Measurements from ENCODE around the gene C1orf21.
A peak's percentile ranks its signal among the peaks of the same experiment; 100 is the strongest.

Gene C1orf21

DNA sequence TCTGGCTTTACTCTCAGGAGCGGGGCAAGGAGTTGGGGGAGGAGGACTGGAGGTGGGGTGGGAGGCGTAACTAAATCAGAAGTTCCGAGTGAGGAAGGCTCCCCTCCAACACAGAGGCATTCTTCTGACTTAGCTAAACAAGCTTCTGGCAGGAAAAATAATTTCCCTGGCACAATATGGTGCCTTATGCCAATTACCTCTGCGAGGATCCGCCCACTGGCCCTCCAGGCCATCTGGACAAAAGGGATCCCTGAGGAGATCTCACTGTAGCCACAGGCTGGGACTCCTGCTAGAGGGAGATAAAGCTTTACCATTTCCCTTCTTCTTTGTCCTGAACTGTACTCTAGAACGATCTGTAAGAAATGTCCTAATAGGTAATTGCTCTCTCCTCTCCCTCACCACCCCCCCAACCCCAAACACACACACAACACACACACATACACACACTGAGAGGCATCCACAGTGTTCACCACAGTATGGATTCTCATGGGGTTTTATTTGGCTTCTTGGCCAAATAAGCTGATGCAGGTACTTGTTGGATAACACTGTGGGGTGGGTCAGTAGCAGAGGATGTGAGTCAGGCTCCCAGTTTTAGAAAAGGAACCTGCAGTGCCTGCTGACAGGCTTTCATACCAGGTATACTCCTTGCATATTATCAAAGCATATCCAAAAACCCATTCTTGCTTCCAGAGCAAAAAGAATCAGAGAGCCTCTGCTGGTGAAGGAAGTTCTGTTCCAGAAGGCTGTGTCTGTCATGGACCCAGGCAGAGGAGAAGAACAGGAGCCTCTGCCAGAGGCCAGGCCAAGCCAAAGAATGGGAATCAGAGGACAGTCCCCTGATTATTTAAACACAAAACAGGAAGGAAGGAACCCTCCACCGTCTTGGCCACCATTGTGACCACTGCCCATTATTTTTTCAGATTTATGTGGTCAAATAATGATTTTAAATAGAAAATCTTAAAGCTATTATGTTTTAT, 169.1 kb downstream of the C1orf21 start:
- DNase-seq (ENCODE audit: low read depth, low spot score), result no peak

DNA sequence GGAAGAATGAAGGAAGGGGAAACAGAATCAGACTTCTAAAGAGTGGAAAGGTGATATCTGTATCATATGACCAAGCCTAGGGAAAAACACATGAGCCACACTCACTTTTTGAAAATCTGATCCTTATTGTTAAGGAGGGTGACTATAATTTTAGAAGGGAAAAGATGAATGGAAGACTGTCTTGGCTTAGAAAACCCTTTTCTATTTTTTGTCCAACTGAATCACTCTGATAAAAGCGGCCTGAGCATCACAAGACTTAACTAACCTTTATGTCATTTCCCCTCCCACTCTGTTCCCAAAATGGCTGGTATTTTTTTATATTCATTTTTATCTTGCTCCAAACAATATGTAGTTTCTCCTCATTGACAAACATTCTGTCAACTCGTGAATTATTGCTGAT, 169.8 kb downstream of the C1orf21 start:
- DNase-seq (ENCODE audit: low read depth, low spot score), result no peak

- DNase-seq (ENCODE audit: low read depth, low spot score), result no peak
These were observed 170.9 kb downstream of the C1orf21 start for GRCh38 chr1:184557423-184558347.

- no peak for DNase-seq (ENCODE audit: low read depth, low spot score)
These were observed 171.9 kb downstream of the C1orf21 start for GRCh38 chr1:184558691-184559090.

DNA sequence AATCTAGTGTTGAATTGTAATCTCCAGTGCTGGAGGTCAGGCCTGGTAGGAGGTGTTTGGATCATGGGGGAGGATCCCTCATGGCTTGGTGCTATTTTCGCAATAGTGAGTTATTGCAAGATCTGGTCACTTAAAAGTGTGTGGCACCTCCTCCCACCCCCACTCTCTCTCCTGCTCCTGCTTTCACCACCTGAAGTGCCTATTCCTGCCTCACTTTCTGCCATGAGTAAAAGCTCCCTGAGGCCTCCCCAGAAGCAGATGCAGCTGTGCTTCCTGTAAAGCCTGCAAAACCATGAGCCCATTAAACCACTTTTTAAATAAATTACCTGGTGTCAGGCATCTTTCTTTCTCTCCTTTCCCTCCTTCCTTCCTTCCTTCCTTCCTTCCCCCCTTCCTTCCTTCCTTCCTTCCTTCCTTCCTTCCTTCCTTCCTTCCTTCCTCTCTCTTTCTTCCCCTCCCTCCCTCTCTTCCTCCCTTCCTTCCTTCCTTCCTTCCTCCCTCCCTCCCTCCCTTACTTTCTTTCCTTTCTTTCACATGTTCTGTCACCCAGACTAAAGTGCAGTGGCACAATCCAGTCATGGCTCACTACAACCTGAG, 172.4 kb downstream of the C1orf21 start:
- DNase-seq (ENCODE audit: low read depth, low spot score), result no peak

- no peak for DNase-seq (ENCODE audit: low read depth, low spot score)
These were observed 176.0 kb downstream of the C1orf21 start for GRCh38 chr1:184562806-184563205.

DNA sequence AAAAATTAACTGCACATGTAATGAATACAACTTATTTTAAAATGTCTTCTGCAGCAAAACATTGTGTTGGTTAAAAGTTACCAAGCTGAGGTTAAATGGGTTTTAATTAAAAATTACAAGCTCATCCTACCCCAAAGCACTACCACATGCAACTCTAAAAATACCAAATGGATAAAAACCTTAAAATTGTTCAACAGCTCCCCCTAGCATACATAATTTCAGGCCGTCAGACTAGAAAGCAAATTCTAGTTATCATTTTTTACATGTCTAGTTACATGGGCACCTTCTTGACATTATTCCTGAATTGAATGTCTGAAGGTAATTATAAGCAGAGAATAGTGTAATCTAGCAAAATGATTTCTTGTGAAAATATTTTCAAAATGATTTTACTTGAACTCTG, 176.5 kb downstream of the C1orf21 start:
- peak; percentile 45 for DNase-seq (ENCODE audit: low read depth, low spot score)

- peak; percentile 10 for DNase-seq (ENCODE audit: low read depth, low spot score)
These were observed 180.2 kb downstream of the C1orf21 start for GRCh38 chr1:184567009-184567408.

DNA sequence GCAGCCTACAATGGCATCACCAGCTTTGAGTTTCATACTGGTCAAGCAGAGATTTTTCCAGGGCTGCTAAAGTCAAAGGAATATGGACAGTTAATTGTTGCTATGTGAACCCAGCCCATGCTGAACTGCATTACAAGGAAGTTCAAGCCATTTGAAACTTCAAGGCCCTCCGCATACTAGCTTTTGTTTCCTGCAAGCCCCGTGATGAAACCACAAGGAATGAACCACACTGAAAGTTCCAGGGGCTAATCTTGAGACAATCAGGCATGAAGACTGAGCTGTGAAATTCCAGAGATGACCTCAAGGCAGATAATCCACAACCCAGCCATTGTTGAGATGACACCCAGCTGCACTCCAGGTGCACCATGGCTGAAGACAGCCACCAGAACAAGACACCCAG, 180.8 kb downstream of the C1orf21 start:
- peak; percentile 82 for DNase-seq (ENCODE audit: low read depth, low spot score)

- DNase-seq (ENCODE audit: low read depth, low spot score), result no peak
These were observed 181.3 kb downstream of the C1orf21 start for GRCh38 chr1:184568148-184568547.

DNA sequence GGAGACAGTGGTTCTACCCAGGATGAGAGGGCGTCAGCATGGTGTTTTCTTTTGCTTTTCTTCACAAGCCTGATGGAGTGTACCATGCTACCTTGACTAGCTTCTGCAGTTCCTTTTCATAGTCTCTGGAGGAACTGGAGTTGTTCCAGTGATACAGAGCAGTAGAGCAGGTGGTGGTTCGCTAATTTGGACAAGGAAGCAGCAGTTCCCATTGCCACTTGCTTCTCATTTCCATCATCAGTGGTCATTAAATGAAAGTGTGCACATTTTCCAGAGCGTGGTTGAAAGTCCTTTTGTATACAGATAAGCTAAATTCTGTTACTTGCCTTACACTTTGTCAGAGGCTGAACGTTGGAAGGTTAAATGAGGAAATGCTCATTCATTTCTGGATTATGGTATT, 182.3 kb downstream of the C1orf21 start:
- DNase-seq (ENCODE audit: low read depth, low spot score), result no peak

GRCh38 chr1:184574588-184574987, 187.8 kb downstream of the C1orf21 start:
- peak; percentile 10 for DNase-seq (ENCODE audit: low read depth, low spot score)

DNA sequence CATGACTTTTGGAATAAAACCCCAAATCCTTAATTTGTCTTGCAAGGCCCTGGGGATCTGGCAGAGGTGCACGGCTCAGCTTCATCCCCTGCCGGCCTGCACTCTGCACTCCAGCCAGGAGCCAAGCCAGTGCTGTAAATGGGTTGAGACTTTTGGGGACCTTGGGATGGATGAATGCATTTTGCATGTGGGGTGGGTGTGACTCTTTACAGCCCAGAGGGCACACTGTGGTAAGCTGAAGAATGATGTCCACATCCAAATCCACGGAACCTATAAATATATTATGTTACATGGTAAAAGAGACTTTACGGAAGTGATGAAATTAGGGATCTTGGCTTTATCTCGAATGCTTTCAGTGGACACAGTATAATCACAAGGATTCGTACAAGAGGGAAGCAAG, 190.0 kb downstream of the C1orf21 start:
- DNase-seq (ENCODE audit: low read depth, low spot score), result no peak

- no peak for DNase-seq (ENCODE audit: low read depth, low spot score)
These were observed 190.5 kb downstream of the C1orf21 start for GRCh38 chr1:184577319-184577718.

DNA sequence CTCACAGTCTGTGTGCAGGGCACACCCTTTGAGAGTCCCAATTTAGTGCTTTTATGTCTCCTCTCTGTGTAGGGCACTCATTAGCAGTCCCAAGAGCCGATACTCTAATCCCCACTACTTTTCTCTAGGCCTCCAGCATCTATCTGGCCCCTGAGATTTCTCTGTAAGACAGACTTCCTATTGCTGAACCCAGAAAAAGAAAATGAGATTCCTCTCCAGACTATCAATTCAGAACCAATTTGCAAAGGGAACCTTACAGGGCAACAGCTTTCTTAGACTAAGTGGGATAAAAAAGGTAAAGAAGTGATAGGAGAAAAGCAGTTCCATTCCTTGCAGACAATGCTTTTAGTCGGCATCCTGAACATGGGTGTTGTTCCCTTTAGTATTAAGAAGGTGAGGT, 195.6 kb downstream of the C1orf21 start:
- DNase-seq (ENCODE audit: low read depth, low spot score), result no peak

GRCh38 chr1:184583849-184584248, 197.0 kb downstream of the C1orf21 start:
- DNase-seq (ENCODE audit: low read depth, low spot score), result no peak

DNA sequence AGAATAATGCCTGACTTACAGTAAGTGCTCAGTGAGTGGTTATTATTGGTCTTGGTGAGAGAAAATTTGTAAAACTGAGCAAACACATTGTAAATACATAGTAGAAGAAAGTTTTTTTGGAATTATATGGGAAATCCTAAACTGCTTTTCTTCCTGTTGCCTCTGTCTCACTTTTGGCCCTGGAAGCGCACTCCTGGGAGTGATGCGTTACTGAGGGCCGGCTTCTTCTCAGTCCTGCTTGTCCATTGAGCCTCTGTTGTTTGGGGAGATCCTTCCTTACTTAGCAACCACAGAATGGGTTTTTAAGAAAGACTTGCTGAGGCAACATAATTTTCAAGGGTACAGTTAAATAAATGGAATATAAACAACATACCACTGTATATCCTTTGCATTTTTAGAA, 201.9 kb downstream of the C1orf21 start:
- no peak for DNase-seq (ENCODE audit: low read depth, low spot score)

GRCh38 chr1:184590163-184590750, 203.4 kb downstream of the C1orf21 start:
- no peak for DNase-seq (ENCODE audit: low read depth, low spot score)

DNA sequence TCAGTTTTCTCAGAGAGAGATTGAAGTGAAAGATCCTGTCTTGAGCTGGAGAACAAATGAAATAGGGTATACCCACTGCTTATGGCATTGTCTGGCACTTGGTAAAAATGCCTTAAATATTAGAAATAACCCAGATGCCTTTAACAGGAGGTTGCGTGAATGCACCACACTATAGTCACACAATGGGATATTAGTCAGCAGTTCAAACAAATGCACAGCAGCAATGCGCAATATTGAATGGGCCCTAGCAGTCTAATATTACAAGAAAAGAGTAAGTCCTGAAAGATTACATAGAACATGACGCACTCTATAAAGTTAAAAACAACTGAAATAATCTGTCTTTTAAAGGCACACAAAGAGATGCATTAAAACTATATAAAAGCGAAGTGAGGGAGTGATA, 206.8 kb downstream of the C1orf21 start:
- peak; percentile 20 for DNase-seq (ENCODE audit: low read depth, low spot score)

- DNase-seq (ENCODE audit: low read depth, low spot score), result peak; percentile 40
These were observed 208.8 kb downstream of the C1orf21 start for GRCh38 chr1:184595596-184595995.

DNA sequence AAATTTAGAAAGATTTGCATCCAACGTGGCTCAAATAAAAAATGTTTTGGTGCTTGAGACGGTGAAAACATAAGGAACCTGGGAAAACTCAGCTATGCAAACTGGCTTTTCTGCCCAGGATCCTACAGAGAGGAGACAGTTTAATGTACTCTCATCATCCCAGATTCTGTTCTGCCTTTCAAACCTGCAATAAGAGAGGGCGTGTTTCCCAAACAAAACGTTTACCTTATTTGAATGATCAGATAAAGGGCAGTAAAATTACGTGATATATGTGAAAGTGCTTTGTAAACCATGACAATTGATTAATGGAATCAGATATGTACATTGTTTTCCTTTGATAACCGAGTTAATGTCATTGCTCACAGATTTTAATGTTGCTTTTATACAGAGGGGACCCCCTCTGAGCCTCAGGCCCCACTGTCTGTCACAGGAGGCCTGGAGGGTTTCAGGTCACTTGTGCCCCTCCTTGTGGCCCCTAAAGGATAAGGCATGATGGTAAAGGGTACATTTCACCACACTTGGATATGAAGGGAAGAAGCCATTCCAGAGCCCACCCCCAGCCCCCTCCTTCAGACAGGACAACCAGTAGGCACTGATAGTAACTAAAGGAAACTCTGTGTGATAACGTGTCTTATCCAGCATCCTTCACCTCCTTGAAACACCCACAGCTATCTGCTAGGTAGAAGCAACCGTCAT, 210.3 kb downstream of the C1orf21 start:
- no peak for DNase-seq (ENCODE audit: low read depth, low spot score)
